ENCODE results near the gene ADTRP.
"Not testable (repeated sequence)": the region's sequence is repeated elsewhere in the genome, so short reads cannot be mapped to it uniquely, and the experiment has no call there.

The ADTRP gene

GRCh38 chr6:11702089-11702488 lies 76.5 kb downstream of the ADTRP start:
- no peak overlapping the region for H3K4me3 ChIP-seq (ENCODE audit: low read depth, low read length)

DNA sequence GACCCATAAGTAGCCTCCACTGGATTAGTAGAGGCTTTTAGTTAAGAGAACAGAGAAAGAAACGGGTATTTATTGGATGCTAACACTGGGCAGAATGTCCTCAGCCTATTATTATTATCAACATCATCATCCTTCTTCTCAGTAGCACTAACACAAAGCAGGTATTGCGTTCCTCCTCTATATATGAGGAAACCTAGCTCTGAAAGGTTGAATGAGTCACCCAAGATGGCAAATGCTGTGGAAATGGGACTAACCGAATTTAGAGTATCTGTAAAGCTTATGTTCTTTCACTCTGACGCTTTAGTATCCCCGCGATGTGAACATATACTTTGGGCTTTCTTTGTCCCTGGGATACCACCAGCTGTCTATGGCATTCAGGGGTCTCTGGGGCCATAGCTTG lies 77.0 kb downstream of the ADTRP start:
- H3K4me3 ChIP-seq (ENCODE audit: low read depth, low read length) = no peak overlapping the region

DNA sequence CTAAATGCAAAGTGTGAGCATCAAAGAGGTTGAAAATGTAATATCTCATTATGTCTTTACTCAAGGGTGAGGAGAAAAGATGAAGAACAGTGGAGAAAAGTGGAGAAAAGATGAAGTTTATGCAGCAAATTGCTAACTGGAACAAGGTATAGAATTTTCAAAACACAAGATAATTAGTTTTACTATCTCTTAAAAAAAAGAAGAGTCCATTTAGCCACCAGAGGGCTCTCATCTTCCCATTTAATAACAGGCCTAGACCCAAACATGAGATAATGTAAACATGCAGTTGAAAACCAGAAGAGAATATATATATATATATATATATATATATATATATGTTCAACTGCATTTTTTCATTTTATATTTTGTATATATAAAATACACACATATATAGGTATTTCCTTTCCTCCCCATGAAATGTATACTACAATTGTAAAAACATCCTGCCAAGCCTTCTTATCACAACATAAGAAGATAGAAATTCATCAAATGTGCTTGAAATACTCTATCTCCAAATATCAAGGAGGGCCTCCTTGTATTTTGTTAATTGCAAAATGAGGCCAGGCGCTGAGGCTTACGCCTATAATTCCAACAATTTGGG lies 78.4 kb downstream of the ADTRP start:
- H3K4me3 ChIP-seq (ENCODE audit: low read depth, low read length) = no peak overlapping the region

DNA sequence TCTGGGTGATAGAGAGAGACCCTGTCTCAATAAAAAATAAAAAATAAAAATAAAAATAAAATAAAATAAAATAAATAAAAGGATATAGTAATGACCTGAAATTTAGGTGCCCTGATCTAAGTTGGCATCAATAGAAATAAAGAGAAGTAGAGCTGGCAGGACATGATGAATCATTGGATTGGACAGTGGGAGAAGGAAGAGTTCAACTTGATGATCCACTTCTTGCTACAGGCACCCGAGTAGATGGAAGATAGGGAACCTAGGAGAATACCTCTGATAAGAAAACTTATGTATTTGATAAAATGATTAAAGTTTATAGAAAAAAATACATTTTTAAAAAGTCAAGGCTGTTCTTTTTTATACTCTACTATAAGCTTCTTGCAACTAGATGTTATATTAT lies 79.0 kb downstream of the ADTRP start:
- no peak overlapping the region for H3K4me3 ChIP-seq (ENCODE audit: low read depth, low read length)

DNA sequence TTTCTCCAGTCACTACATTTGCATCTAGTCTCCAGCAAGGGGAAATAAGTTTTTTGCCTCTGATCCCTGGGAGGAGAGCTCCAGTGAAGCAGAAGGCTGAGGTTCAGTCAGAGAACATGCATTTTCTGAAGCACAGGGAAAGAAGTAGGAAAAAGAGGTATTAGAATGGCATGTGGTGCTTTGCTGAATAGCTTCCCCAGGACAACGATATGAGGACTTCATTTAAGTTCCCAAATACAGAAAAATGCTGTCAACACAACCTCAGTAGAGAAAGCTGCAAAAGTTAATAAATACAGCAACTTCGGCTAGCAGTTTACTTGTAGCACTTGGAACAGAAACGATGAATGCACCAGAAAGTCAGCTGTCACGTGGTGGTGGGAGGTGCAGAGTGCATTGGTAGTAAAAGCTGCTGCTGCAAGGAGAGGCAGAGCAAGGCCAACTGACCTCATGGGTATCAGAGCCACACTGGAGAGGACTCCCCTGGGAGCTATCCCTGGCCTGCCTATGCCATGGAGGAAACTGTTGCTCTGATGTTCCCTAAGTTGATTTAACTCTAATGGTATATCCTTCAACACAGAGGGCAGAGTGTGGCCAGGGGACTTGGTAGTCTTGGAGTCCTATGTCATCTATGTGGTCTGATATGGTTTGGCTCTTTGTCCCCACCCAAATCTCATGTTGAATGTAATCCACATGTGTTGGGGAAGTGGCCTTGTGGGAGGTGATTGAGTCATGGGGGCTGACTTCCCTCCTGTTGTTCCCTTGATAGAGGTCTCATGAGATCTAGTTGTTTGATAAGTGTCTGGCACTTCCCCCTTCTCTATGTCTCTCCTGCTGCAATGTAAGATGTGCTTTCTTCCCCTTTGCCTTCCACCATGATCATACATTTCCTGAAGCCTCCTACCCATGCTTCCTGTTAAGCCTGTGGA lies 85.9 kb downstream of the ADTRP start:
- H3K4me3 ChIP-seq (ENCODE audit: low read depth, low read length) = no peak overlapping the region

DNA sequence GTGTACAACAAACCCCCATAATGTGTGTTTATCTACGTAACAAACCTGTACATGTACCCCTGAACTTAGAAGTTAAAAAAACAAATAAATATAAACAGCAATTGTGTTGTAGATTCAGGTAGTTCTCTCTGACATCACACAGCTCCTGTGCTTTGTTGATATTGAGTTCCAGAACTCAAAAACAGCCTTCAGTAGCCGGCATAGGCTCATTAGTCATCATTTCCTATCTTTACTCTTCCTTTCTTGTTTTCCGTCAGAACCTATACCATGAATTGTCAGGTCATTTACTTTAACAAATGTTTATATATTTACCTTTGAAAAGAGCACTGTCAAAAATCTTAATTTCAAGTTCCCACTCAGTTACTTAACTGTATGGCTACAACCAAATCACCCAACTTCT lies 88.8 kb downstream of the ADTRP start:
- H3K4me3 ChIP-seq (ENCODE audit: low read depth, low read length) = no peak overlapping the region

DNA sequence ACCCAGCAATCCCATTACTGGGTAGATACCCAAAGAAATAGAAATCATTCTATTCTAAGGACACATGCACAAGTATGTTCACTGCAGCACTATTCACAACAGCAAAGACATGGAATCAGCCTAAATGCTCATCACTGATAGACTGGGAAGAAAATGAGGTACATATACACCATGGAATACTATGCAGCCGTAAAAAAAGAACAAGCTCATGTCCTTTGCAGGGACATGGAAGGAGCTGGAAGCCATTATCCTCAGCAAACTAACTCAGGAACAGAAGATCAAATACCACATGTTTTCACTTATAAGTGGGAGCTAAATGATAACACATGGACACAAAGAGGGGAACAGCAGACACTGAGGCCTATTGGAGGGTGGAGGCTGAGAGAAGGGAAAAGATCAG lies 89.2 kb downstream of the ADTRP start:
- not testable (repeated sequence) for H3K4me3 ChIP-seq (ENCODE audit: low read depth, low read length)

DNA sequence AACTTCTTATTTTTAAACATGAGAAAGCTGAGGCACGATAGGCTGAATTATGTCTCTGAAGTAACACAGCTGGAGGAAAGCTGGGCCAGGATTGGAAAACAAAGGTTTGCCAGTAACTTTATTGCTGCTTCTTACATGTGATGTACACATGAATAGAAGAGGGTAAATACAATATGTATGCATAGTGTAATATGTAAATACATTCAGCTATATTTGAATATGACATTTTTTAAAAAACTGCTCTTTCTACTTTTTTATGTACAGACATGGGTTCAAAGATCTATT lies 90.2 kb downstream of the ADTRP start:
- H3K4me3 ChIP-seq (ENCODE audit: low read depth, low read length) = no peak overlapping the region

- no peak overlapping the region for H3K4me3 ChIP-seq (ENCODE audit: low read depth, low read length)
Measured at GRCh38 chr6:11685481-11686093, 93.0 kb downstream of the ADTRP start.

DNA sequence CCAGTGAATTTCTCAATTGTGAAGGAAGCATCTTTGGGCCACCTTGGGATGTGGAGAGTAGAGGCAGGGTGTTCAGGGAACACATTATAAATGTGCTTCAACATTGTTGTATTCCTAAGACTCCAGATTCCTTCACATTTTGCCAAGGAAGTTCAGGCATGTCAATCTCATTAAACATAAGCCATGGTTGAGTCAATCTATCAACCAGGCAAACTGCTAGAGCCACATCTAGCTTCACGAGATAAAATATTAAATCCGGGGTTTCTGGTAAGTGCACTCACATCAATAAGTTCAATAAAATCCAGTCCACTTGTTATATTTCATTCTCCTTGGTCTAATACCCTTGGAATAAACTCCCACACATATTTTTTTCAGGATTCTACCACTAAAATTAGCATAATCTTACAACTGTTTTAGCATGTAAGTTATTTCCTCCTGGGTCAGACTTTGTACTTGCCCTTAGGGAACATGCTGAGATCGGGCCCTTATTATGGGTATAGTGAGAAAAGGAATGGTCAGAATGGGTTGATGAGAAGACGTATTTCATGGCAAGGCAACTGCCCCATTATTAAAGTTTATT lies 93.6 kb downstream of the ADTRP start:
- no peak overlapping the region for H3K4me3 ChIP-seq (ENCODE audit: low read depth, low read length)

GRCh38 chr6:11683871-11684270 lies 94.7 kb downstream of the ADTRP start:
- no peak overlapping the region for H3K4me3 ChIP-seq (ENCODE audit: low read depth, low read length)

- H3K4me3 ChIP-seq (ENCODE audit: low read depth, low read length) = no peak overlapping the region
Measured at GRCh38 chr6:11682561-11682975, 96.0 kb downstream of the ADTRP start.

GRCh38 chr6:11681770-11682169 lies 96.8 kb downstream of the ADTRP start:
- no peak overlapping the region for H3K4me3 ChIP-seq (ENCODE audit: low read depth, low read length)

- H3K4me3 ChIP-seq (ENCODE audit: low read depth, low read length) = no peak overlapping the region
Measured at GRCh38 chr6:11681357-11681756, 97.2 kb downstream of the ADTRP start.

- not testable (repeated sequence) for H3K4me3 ChIP-seq (ENCODE audit: low read depth, low read length)
Measured at GRCh38 chr6:11680479-11680878, 98.1 kb downstream of the ADTRP start.

- no peak overlapping the region for H3K4me3 ChIP-seq (ENCODE audit: low read depth, low read length)
Measured at GRCh38 chr6:11679099-11679498, 99.5 kb downstream of the ADTRP start.

DNA sequence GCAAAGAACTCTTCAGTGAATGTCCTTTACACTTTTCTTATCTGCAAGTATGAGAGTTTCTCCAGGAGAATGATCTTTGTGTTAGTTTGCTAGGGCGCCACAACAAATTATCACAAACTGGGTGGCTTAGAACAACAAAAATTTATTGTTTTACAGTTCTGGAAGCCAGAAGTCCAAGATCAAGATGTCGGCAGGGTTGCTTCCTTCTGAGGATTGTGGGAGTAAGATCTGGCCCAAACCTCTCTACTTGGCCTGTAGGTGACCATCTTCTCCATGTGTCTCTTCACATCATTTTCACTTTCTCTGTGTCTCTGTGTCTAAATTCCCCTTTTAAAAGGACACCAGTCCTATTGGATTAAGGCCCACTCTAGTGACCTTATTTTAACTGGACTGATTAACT lies 103.0 kb downstream of the ADTRP start:
- H3K4me3 ChIP-seq (ENCODE audit: low read depth, low read length) = no peak overlapping the region

GRCh38 chr6:11672669-11673068 lies 105.9 kb downstream of the ADTRP start:
- H3K4me3 ChIP-seq (ENCODE audit: low read depth, low read length) = no peak overlapping the region

GRCh38 chr6:11672256-11672655 lies 106.3 kb downstream of the ADTRP start:
- H3K4me3 ChIP-seq (ENCODE audit: low read depth, low read length) = no peak overlapping the region

- no peak overlapping the region for H3K4me3 ChIP-seq (ENCODE audit: low read depth, low read length)
Measured at GRCh38 chr6:11669696-11670095, 108.9 kb downstream of the ADTRP start.

- no peak overlapping the region for H3K4me3 ChIP-seq (ENCODE audit: low read depth, low read length)
Measured at GRCh38 chr6:11668455-11668854, 110.1 kb downstream of the ADTRP start.

- H3K4me3 ChIP-seq (ENCODE audit: low read depth, low read length) = no peak overlapping the region
Measured at GRCh38 chr6:11667876-11668275, 110.7 kb downstream of the ADTRP start.

Measured in iPS-11a (cell line).